ENCODE data around the gene TEX48.

GRCh38 chr9:114685951-114686350 is 4.0 kb upstream of the TEX48 start:
- TF ChIP-seq CTCF (IDR thresholded peaks at IDR 0.05 in 2 of 3, conservative IDR thresholded peaks at IDR 0.05 in 1 of 3; ENCODE audit: control insufficient read depth in 2 of 3, extremely low read depth in 1 of 3, insufficient read depth in 1 of 3, low read depth in 3 of 3, low read length in 3 of 3) (no peak), PBX3 (IDR thresholded peaks at IDR 0.05; ENCODE audit: insufficient replicate concordance, low read depth, low read length) (no peak), RCOR1 (conservative IDR thresholded peaks at IDR 0.05; ENCODE audit: low read depth, low read length) (no peak), BCL11A (IDR thresholded peaks at IDR 0.05; ENCODE audit: low read depth, low read length) (no peak), CEBPB (IDR thresholded peaks at IDR 0.05; ENCODE audit: borderline replicate concordance in 1 of 2, low read depth in 2 of 2, low read length in 2 of 2) (no peak), HDAC2 (IDR thresholded peaks at IDR 0.05) (no peak), RAD21 (IDR thresholded peaks at IDR 0.05; ENCODE audit: insufficient read depth, low read depth, low read length) (no peak), FOS (IDR thresholded peaks at IDR 0.05; ENCODE audit: borderline replicate concordance, extremely low read depth, insufficient read length) (no peak), EZH2 (IDR thresholded peaks at IDR 0.05; ENCODE audit: borderline replicate concordance, control insufficient read depth, low read depth, low read length) (no peak), KDM1A (IDR thresholded peaks at IDR 0.05; ENCODE audit: borderline replicate concordance) (no peak), POLR2AphosphoS5 (IDR thresholded peaks at IDR 0.05; ENCODE audit: low read length) (no peak), YY1 (IDR thresholded peaks at IDR 0.05; ENCODE audit: low read depth, low read length) (no peak), BHLHE40 (IDR thresholded peaks at IDR 0.05; ENCODE audit: borderline replicate concordance in 1 of 2, low read depth in 2 of 2, low read length in 1 of 2) (no peak), ZNF217 (IDR thresholded peaks at IDR 0.05) (no peak)
